Breast epithelium (tissue), 4 donors: ENCODE results near the gene BMPER. TPM values are rescaled to one million over a fixed set of nuclear protein-coding genes. Genes with fewer than 3 reads are reported as not detected.

Experiments
- DNase-seq, 2 donors: peaks; one replicate each; pipeline ENCODE4 v3.0.0-alpha.2; 2019; ENCODE audit warnings: low spot score in 2 of 2
- H3K27ac ChIP-seq, 2 donors: fragments of 200-600 bp; sonication (generic) in 1 of 2; one replicate each; pipeline ENCODE4 v1.5.1; 2016 to 2019; ENCODE audit warnings: mild to moderate bottlenecking in 1 of 2
- H3K27me3 ChIP-seq, 2 donors: fragments of 200-600 bp; sonication (generic) in 1 of 2; one replicate each; pipeline versions ENCODE4 v1.5.1 to v1.6.0; 2017 to 2019; ENCODE audit warnings: control low read depth in 1 of 2, mild to moderate bottlenecking in 1 of 2
- H3K36me3 ChIP-seq: fragments of 200-600 bp; one replicate; pipeline ENCODE4 v1.5.1; 2019
- H3K4me1 ChIP-seq, 2 donors: fragments of 200-600 bp; sonication (generic); one replicate each; pipeline ENCODE4 v1.5.1; 2016 to 2019; ENCODE audit warnings: control low read depth in 1 of 2
- H3K4me3 ChIP-seq, 3 donors: fragments of 200-600 bp; sonication (generic); 1 replicate in 2 of 3; 2 replicates in 1 of 3; pipeline ENCODE4 v1.5.1; 2016 to 2019; ENCODE audit warnings: mild to moderate bottlenecking in 3 of 3, moderate library complexity in 2 of 3
- H3K9me3 ChIP-seq, 2 donors: fragments of 200-600 bp; sonication (generic) in 1 of 2; one replicate each; pipeline ENCODE4 v1.5.1; 2016 to 2019; ENCODE audit warnings: control low read depth in 1 of 2
- POLR2A ChIP-seq: fragments of 450-650 bp; IDR thresholded peaks from one replicate; pipeline ENCODE4 v1.6.1; 2016; ENCODE audit warnings: antibody characterized with exemption, mild to moderate bottlenecking, moderate library complexity
- POLR2AphosphoS5 ChIP-seq, 3 donors: sonication (generic); formaldehyde crosslinking; IDR thresholded peaks; one replicate each; pipeline ENCODE4 v1.6.1; 2017; ENCODE audit warnings: antibody characterized with exemption in 3 of 3
- intact Hi-C: fragments of 100-400 bp; cut with DNase I; formaldehyde crosslinking; loops from one replicate; pipeline ENCODE4 v1.15.1; 2023; ENCODE audit warnings: low total_unique reads
- total RNA-seq, 3 donors: library from RNA; depleted of rRNA; stranded (reverse); fragments of >200 nt; gene quantifications; one replicate each; pipeline ENCODE4 v1.1.0, GENCODE V29; 2016
- TF ChIP-seq, protein P1 (sequence below), 3 donors: fragments of 450-650 bp; IDR thresholded peaks; one replicate each; pipeline ENCODE4 v1.5.1; 2016 to 2017; ENCODE audit warnings: antibody characterized with exemption in 3 of 3, mild to moderate bottlenecking in 3 of 3, moderate library complexity in 3 of 3

BMPER gene
- total RNA-seq, 3 donors from 2014 or later: 1.6 to 6.9 (median 2.0) TPM

DNA sequence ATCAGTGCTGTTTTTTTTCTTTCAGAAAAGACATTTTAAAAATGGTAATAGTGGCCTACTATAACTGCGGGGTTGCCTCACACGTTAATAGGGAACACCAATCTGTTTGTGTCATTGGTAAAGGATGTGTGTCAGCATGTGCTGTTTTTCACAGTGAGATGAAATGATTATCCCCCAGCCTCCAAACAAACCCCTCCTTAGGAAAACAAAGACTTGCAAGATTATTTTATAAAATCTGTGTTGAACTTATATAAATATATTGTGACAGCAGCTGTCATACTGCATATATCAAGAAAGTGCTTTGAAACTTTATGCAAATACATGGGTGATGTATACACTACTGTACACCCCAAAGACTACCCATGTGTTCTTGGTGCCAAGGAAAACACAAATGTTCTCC, 125.8 kb downstream of the BMPER start:
- no peaks in the 10 kb centered on the region for H3K9me3 ChIP-seq
- no peaks in the 10 kb centered on the region for H3K27me3 ChIP-seq
- H3K27ac ChIP-seq: no peak overlapping the region
- no peak overlapping the region for H3K4me3 ChIP-seq
- intact Hi-C loops: no loop called here
- no peaks in the 10 kb centered on the region for H3K4me1 ChIP-seq
- TF ChIP-seq, protein P1, sequence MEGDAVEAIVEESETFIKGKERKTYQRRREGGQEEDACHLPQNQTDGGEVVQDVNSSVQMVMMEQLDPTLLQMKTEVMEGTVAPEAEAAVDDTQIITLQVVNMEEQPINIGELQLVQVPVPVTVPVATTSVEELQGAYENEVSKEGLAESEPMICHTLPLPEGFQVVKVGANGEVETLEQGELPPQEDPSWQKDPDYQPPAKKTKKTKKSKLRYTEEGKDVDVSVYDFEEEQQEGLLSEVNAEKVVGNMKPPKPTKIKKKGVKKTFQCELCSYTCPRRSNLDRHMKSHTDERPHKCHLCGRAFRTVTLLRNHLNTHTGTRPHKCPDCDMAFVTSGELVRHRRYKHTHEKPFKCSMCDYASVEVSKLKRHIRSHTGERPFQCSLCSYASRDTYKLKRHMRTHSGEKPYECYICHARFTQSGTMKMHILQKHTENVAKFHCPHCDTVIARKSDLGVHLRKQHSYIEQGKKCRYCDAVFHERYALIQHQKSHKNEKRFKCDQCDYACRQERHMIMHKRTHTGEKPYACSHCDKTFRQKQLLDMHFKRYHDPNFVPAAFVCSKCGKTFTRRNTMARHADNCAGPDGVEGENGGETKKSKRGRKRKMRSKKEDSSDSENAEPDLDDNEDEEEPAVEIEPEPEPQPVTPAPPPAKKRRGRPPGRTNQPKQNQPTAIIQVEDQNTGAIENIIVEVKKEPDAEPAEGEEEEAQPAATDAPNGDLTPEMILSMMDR (IDR thresholded peaks at IDR 0.05): no peak
- TF ChIP-seq POLR2AphosphoS5 (IDR thresholded peaks at IDR 0.05) (no peak), POLR2A (no peak)
- no peak for DNase-seq
- no peaks in the 10 kb centered on the region for H3K36me3 ChIP-seq

DNA sequence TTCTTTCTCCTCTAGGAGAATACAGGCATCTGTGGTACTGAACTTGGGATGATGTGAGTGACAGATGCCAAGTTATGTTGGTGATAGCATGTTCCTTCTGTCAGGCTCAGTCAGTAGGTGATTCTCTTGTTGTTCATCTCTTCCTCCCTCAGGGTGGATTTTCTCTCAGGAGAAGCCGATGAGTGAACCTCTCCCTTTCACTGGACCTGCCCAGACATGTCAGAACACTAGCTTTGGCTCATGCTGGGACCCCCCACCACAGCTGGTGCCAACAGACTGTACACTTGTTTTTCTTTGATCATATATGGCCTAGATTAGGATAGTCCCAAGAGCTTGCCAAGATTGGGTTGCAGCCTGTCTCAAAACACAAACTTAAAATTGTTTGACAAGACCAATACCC, 129.4 kb downstream of the BMPER start:
- TF ChIP-seq POLR2A (no peak), POLR2AphosphoS5 (IDR thresholded peaks at IDR 0.05) (no peak)
- TF ChIP-seq, protein P1 (IDR thresholded peaks at IDR 0.05): no peak
- Histone ChIP-seq H3K27me3 (no peaks in the 10 kb centered on the region), H3K4me3 (no peak overlapping the region), H3K36me3 (no peaks in the 10 kb centered on the region), H3K9me3 (no peaks in the 10 kb centered on the region), H3K27ac (no peak overlapping the region), H3K4me1 (no peaks in the 10 kb centered on the region)
- intact Hi-C loops: loop anchor here (5.0 kb wide), 1 partner anchor 427 kb away; no protein-coding TSS in a partner anchor
- DNase-seq: no peak

DNA sequence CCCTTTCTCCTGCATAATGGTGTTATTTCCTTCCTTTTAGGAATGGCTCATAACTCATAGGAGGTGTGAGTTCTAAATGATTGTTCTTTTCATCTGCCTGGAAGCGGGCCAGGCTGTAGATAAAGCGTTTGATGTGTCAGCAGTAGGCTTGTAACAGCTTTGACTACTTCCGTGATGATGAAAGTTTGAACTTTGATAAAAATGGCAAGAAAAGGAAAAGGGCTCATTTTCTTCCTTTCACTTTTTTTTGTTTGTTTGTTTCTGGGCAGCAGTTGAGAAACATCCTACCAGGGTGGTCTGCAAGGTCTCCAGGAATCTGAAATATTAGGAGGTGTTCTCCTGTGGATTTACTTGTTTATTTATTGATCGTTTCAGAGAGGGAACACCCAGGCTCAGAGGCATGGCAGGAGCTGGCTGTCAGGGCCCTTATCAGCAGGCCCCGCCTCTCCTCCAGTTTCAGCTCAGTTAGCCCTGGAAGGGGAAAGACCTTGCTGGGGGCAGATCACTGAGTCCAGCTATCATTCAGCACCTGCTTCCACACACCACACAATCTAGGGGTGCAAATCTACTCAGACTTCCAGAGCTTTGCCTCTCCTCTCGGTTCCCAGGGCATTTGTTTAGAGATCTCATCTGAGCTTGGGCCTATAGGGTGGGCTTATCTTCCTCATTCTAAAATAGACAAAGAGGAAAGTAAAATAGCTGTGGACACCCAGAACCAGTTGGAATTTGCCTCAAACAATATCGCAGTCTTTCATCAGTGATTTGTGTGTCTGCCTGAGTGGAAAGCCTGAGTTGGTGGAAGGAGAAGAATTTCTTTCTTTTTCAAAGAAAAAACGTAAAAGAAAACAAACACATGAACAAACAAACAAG, 130.9 kb downstream of the BMPER start:
- H3K36me3 ChIP-seq: no peaks in the 10 kb centered on the region
- intact Hi-C loops: loop anchor here (5.0 kb wide), 1 partner anchor 429 kb away; no protein-coding TSS in a partner anchor
- no peaks in the 10 kb centered on the region for H3K9me3 ChIP-seq
- no peak overlapping the region for H3K27ac ChIP-seq
- H3K4me1 ChIP-seq: no peaks in the 10 kb centered on the region
- no peaks in the 10 kb centered on the region for H3K27me3 ChIP-seq
- TF ChIP-seq POLR2A: no peak
- TF ChIP-seq, protein P1 (IDR thresholded peaks at IDR 0.05): no peak
- no peak overlapping the region for H3K4me3 ChIP-seq
- DNase-seq: no peak

DNA sequence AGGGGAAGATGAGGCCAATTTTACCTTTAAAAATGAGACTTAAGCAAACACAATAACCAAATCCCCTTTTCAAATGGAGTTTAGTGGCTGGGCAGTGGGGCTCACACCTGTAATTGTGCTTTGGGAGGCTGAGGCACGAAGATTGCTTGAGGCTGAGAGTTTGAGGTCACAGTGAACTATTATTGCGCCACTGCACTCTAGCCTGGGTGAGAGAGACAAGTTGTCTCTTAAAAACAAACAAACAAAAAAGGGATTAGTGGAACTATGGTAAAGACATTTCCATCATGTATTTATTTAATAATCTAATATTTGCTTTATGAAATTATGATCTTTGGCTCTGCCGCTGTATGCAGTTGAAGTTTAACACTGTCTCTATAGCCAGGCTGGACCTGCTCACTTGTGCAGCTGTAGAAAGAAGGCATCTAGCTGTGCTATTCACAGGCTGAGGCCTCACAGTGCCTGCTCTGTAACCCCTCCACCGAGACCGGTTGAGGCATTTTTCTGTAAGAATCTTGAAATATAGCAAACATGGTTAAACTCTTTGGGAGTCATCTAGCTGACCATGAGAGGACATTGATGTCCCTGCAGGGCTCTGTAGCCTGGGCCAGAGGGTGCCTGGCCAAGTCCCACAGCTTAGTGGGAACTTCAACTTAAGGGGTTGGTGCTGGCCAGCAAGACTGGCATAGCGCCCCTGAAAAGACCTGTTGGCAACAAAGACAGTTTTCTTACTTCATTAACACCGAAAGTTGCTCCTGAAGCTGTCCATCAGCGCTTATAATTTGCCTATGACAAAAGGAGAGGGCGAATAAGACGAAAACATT, 131.8 kb downstream of the BMPER start:
- H3K4me3 ChIP-seq: no peak overlapping the region
- H3K27ac ChIP-seq: no peak overlapping the region
- no peaks in the 10 kb centered on the region for H3K36me3 ChIP-seq
- TF ChIP-seq, protein P1 (IDR thresholded peaks at IDR 0.05): no peak
- TF ChIP-seq POLR2AphosphoS5 (IDR thresholded peaks at IDR 0.05) (no peak), POLR2A (no peak)
- no peak for DNase-seq
- H3K9me3 ChIP-seq: no peaks in the 10 kb centered on the region
- H3K4me1 ChIP-seq: no peaks in the 10 kb centered on the region
- H3K27me3 ChIP-seq: no peaks in the 10 kb centered on the region
- intact Hi-C loops: loop anchor here (5.0 kb wide), 1 partner anchor 430 kb away; no protein-coding TSS in a partner anchor
